GM23338 (cell line): ENCODE measurements around the gene RSL24D1.

Source experiments
- CREB1 ChIP-seq: fragments of 250-450 bp; sonication (Bioruptor Pico); IDR thresholded peaks from 2 replicates; pipeline ENCODE4 v1.5.0; 2020; ENCODE audit warnings: low read depth, mild to moderate bottlenecking, moderate library complexity
- CTCF ChIP-seq, 2 experiments: fragments of 200-600 bp in 1 of 2; sonication (generic) in 1 of 2; conservative IDR thresholded peaks; 2 replicates each; pipeline versions ENCODE4 v1.5.1 to v1.6.1; 2016 to 2017; ENCODE audit warnings: antibody characterized with exemption in 2 of 2, low read depth in 2 of 2, mild to moderate bottlenecking in 2 of 2, moderate library complexity in 1 of 2
- EZH2 ChIP-seq: fragments of 200-600 bp; sonication (generic); IDR thresholded peaks from one replicate; pipeline ENCODE4 v1.8.0; 2017; ENCODE audit warnings: antibody characterized with exemption, mild to moderate bottlenecking, low read depth; ENCODE audit not compliant: unreplicated experiment
- EZH2phosphoT487 ChIP-seq: fragments of 200-600 bp; sonication (generic); IDR thresholded peaks from one replicate; pipeline ENCODE4 v1.8.1; 2018; ENCODE audit warnings: antibody characterized with exemption; ENCODE audit not compliant: unreplicated experiment
- JUNB ChIP-seq: IDR thresholded peaks from one replicate; pipeline ENCODE4 v1.6.1; 2016; ENCODE audit warnings: antibody characterized with exemption; ENCODE audit not compliant: unreplicated experiment
- POLR2AphosphoS5 ChIP-seq: IDR thresholded peaks from 2 replicates; pipeline ENCODE4 v1.6.1; 2016; ENCODE audit warnings: antibody characterized with exemption, low read depth
- TF ChIP-seq, protein P1 (sequence below): IDR thresholded peaks from one replicate; pipeline ENCODE4 v1.6.1; 2018; ENCODE audit warnings: antibody characterized with exemption; ENCODE audit not compliant: unreplicated experiment
- TF ChIP-seq, protein P2 (sequence below): fragments of 250-450 bp; sonication (Bioruptor Pico); IDR thresholded peaks from 2 replicates; pipeline ENCODE4 v1.5.0; 2020; ENCODE audit warnings: mild to moderate bottlenecking, moderate library complexity

- TF ChIP-seq CTCF (conservative IDR thresholded peaks at IDR 0.05; ENCODE audit: low read depth in 2 of 2) (no peak), EZH2 (no peak), EZH2phosphoT487 (no peak), POLR2AphosphoS5 (no peak), CREB1 (CRISPR knock-in tag) (no peak), JUNB (no peak)
- TF ChIP-seq, protein P1, sequence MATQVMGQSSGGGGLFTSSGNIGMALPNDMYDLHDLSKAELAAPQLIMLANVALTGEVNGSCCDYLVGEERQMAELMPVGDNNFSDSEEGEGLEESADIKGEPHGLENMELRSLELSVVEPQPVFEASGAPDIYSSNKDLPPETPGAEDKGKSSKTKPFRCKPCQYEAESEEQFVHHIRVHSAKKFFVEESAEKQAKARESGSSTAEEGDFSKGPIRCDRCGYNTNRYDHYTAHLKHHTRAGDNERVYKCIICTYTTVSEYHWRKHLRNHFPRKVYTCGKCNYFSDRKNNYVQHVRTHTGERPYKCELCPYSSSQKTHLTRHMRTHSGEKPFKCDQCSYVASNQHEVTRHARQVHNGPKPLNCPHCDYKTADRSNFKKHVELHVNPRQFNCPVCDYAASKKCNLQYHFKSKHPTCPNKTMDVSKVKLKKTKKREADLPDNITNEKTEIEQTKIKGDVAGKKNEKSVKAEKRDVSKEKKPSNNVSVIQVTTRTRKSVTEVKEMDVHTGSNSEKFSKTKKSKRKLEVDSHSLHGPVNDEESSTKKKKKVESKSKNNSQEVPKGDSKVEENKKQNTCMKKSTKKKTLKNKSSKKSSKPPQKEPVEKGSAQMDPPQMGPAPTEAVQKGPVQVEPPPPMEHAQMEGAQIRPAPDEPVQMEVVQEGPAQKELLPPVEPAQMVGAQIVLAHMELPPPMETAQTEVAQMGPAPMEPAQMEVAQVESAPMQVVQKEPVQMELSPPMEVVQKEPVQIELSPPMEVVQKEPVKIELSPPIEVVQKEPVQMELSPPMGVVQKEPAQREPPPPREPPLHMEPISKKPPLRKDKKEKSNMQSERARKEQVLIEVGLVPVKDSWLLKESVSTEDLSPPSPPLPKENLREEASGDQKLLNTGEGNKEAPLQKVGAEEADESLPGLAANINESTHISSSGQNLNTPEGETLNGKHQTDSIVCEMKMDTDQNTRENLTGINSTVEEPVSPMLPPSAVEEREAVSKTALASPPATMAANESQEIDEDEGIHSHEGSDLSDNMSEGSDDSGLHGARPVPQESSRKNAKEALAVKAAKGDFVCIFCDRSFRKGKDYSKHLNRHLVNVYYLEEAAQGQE: no peak
- TF ChIP-seq, protein P2, sequence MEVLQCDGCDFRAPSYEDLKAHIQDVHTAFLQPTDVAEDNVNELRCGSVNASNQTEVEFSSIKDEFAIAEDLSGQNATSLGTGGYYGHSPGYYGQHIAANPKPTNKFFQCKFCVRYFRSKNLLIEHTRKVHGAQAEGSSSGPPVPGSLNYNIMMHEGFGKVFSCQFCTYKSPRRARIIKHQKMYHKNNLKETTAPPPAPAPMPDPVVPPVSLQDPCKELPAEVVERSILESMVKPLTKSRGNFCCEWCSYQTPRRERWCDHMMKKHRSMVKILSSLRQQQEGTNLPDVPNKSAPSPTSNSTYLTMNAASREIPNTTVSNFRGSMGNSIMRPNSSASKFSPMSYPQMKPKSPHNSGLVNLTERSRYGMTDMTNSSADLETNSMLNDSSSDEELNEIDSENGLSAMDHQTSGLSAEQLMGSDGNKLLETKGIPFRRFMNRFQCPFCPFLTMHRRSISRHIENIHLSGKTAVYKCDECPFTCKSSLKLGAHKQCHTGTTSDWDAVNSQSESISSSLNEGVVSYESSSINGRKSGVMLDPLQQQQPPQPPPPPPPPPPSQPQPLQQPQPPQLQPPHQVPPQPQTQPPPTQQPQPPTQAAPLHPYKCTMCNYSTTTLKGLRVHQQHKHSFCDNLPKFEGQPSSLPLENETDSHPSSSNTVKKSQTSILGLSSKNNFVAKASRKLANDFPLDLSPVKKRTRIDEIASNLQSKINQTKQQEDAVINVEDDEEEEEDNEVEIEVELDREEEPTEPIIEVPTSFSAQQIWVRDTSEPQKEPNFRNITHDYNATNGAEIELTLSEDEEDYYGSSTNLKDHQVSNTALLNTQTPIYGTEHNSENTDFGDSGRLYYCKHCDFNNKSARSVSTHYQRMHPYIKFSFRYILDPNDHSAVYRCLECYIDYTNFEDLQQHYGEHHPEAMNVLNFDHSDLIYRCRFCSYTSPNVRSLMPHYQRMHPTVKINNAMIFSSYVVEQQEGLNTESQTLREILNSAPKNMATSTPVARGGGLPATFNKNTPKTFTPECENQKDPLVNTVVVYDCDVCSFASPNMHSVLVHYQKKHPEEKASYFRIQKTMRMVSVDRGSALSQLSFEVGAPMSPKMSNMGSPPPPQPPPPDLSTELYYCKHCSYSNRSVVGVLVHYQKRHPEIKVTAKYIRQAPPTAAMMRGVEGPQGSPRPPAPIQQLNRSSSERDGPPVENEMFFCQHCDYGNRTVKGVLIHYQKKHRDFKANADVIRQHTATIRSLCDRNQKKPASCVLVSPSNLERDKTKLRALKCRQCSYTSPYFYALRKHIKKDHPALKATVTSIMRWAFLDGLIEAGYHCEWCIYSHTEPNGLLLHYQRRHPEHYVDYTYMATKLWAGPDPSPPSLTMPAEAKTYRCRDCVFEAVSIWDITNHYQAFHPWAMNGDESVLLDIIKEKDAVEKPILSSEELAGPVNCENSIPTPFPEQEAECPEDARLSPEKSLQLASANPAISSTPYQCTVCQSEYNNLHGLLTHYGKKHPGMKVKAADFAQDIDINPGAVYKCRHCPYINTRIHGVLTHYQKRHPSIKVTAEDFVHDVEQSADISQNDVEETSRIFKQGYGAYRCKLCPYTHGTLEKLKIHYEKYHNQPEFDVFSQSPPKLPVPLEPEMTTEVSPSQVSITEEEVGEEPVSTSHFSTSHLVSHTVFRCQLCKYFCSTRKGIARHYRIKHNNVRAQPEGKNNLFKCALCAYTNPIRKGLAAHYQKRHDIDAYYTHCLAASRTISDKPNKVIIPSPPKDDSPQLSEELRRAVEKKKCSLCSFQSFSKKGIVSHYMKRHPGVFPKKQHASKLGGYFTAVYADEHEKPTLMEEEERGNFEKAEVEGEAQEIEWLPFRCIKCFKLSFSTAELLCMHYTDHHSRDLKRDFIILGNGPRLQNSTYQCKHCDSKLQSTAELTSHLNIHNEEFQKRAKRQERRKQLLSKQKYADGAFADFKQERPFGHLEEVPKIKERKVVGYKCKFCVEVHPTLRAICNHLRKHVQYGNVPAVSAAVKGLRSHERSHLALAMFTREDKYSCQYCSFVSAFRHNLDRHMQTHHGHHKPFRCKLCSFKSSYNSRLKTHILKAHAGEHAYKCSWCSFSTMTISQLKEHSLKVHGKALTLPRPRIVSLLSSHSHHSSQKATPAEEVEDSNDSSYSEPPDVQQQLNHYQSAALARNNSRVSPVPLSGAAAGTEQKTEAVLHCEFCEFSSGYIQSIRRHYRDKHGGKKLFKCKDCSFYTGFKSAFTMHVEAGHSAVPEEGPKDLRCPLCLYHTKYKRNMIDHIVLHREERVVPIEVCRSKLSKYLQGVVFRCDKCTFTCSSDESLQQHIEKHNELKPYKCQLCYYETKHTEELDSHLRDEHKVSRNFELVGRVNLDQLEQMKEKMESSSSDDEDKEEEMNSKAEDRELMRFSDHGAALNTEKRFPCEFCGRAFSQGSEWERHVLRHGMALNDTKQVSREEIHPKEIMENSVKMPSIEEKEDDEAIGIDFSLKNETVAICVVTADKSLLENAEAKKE: no peak
Observed at GRCh38 chr15:55218056-55218455, 21.3 kb upstream of the RSL24D1 start.
